Esophagus (tissue), 2 donors: Measurements from ENCODE around the gene COL5A1. TPM values are rescaled to one million over a fixed set of nuclear protein-coding genes. Genes with fewer than 3 reads are reported as not detected.

Experiments used
- H3K27ac ChIP-seq, 2 donors: one replicate each; pipeline ENCODE4 v1.5.1; 2013; ENCODE audit warnings: low read depth in 2 of 2, mild to moderate bottlenecking in 2 of 2, inconsistent platforms in 1 of 2, low read length in 1 of 2, moderate library complexity in 1 of 2
- H3K27me3 ChIP-seq, 2 donors: one replicate each; pipeline ENCODE4 v1.6.1; 2013; ENCODE audit warnings: low read length in 2 of 2, control low read depth in 1 of 2, mild to moderate bottlenecking in 1 of 2; ENCODE audit not compliant: insufficient read depth in 2 of 2, control insufficient read depth in 1 of 2
- H3K36me3 ChIP-seq, 2 donors: one replicate each; pipeline ENCODE4 v1.6.1; 2013; ENCODE audit warnings: low read length in 1 of 2; ENCODE audit not compliant: control insufficient read depth in 2 of 2, insufficient read depth in 2 of 2
- H3K4me1 ChIP-seq, 2 donors: one replicate each; pipeline ENCODE4 v1.6.1; 2013; ENCODE audit warnings: low read length in 1 of 2; ENCODE audit not compliant: control insufficient read depth in 2 of 2, insufficient read depth in 2 of 2
- H3K4me3 ChIP-seq, 2 donors: one replicate each; pipeline ENCODE4 v1.5.1; 2013; ENCODE audit warnings: low read length in 2 of 2, mild to moderate bottlenecking in 2 of 2, low read depth in 1 of 2, moderate library complexity in 1 of 2
- H3K9me3 ChIP-seq, 2 donors: one replicate each; pipeline ENCODE4 v1.6.1; 2013; ENCODE audit warnings: mild to moderate bottlenecking in 2 of 2, low read depth in 1 of 2, low read length in 1 of 2, moderate library complexity in 1 of 2; ENCODE audit not compliant: control insufficient read depth in 2 of 2, insufficient read depth in 1 of 2
- WGBS, 2 donors: extraction: QIAGEN DNeasy Blood & Tissue Kit; methylation state at CpG; one replicate each; pipeline ENCODE4 v1.1.7; 2013; 5-methylcytosine and 5-hydroxymethylcytosine counted together
- polyA plus RNA-seq, 2 donors: library from polyadenylated mRNA; stranded (reverse); fragments of 200-250 nt; gene quantifications; one replicate each; pipeline ENCODE4 v1.2.3, GENCODE V29; 2013
- donor health status: healthy with polysubstance abuse.
- donor health status: Bipolar disorder and iron deficiency.

COL5A1 gene
- polyA plus RNA-seq, 2 donors = 3.5 to 7.6 TPM

DNA sequence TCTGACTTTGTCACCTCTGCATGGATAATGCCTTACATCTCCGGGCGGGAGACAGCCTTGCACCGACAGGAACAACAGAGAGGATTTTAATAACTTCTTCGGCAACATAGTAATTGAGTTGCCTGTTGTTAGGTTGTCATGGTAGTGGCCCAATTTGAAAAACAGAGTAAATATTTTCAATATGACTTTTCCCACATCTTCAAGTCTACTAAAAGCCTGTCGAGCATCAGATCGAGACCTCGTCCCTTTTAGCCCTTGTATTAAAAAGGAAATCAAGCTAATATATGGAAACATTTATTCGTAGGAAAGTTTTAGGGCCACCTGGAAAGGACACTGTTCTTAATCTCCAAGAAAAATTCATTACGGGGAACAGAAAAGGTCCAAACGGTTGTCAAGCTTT is 168.2 kb downstream of the COL5A1 start:
- H3K27ac ChIP-seq = no peak overlapping the region
- WGBS, 2 donors = 80 to 84% methylated on average over 10 of the region's 10 CpGs

DNA sequence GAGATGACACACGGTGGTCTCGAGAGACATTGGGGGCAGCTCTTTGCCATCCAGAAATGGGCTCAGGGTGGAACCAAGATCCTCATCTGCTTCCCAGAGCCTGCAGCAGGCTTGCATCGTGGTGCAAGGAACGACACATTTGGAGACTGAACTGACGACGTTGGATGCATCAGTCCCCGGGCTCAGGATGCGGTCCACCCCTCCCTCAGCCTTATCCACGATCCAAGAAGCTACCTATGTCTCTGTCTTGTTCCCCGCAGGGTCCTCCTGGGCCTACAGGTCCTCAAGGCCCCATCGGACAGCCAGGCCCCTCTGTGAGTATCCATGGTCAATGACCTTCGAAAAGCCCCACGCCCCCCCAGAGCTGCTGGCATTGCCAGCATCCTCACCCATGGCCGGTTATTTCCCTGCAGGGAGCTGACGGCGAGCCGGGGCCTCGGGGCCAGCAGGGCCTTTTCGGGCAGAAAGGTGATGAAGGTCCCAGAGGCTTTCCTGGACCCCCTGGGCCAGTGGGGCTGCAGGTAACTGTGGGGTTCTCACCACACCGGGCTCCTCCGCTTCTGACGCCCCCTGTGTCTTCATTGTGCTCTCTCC is 169.6 kb downstream of the COL5A1 start:
- Histone ChIP-seq H3K4me3 (no peak overlapping the region), H3K27ac (no peak overlapping the region), H3K36me3 (peaks cover 0 to 4% of the 10 kb centered on the region in 2 donors), H3K4me1 (no peaks in the 10 kb centered on the region), H3K9me3 (no peaks in the 10 kb centered on the region), H3K27me3 (no peaks in the 10 kb centered on the region)
- WGBS, 2 donors = 84 to 87% methylated on average over 22 of the region's 22 CpGs

More for the DNA sequence above, 168.2 kb downstream of the COL5A1 start:
- Histone ChIP-seq H3K4me3 (no peak overlapping the region), H3K27me3 (no peaks in the 10 kb centered on the region), H3K4me1 (no peaks in the 10 kb centered on the region), H3K9me3 (no peaks in the 10 kb centered on the region), H3K36me3 (peaks cover 0 to 2% of the 10 kb centered on the region in 2 donors)

DNA sequence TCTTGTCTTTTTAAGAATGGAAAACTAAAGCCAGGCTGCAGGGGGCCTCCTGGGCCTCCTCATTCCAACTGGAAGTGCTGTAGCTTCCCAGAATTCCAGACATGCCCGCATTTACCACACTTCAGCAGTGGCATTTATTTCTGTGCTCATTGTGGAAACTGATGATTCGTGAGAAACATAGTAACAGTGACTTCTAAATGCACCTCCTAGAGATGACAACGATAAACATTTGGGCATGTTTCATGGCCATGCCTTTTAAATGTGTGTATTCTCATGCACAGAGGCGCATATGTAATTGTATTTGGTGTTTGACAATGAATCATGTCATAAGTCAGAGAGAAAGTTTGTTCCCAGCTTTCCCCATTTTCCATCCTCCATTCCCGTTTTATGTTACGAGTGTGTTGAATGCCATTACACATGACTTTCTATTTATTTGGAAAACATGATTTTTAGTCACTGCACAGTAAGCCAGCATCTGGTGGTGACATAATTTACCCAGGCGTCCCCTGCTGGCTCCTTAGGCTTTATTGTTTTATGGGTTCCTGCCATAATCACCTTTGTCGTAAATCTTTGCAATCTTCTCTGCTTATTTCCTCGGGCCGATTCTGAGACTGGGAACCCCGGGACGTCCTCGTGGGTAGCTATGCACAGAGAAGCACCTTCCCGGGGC is 170.2 kb downstream of the COL5A1 start:
- 59 to 74% methylated on average over 14 of the region's 14 CpGs for WGBS, 2 donors
- Histone ChIP-seq H3K27me3 (no peaks in the 10 kb centered on the region), H3K4me3 (no peak overlapping the region), H3K27ac (no peak overlapping the region), H3K9me3 (no peaks in the 10 kb centered on the region), H3K36me3 (peaks cover 0 to 5% of the 10 kb centered on the region in 2 donors), H3K4me1 (no peaks in the 10 kb centered on the region)

DNA sequence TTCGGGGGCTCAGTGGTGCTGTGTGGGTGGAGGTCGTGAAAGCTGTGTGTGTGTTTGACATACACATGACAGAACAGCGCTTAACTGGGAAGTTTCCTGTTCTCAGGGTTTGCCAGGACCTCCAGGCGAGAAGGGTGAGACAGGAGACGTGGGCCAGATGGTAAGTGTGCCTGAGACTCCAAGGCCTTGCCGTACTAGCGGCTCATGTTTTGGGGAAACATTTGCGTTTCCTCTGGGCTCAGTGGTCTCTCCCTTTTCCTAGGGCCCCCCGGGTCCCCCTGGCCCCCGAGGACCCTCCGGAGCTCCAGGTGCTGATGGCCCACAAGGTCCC is 170.7 kb downstream of the COL5A1 start:
- Histone ChIP-seq H3K9me3 (no peaks in the 10 kb centered on the region), H3K36me3 (peaks cover 0 to 7% of the 10 kb centered on the region in 2 donors), H3K4me3 (no peak overlapping the region), H3K4me1 (no peaks in the 10 kb centered on the region), H3K27ac (no peak overlapping the region), H3K27me3 (no peaks in the 10 kb centered on the region)
- WGBS, 2 donors = 66 to 75% methylated on average over 11 of the region's 11 CpGs

DNA sequence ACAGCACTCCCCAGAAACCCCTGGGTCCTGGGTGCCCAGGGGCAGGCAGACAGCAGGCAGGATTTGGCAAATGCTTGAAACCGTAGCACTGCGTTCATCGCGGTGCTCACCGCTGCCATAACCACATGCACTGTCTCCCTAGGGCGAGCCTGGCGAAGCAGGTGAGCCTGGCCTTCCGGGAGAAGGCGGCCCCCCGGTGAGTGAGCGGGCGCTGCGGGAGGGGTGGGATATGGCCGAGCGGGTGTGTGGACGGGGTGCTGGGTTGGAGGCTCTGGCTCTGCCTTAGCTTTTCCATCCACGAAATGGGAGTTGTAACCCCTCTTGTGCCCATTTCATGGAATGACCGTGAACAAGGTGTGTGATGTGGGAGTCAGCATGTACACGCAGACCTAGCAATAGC is 172.2 kb downstream of the COL5A1 start:
- no peaks in the 10 kb centered on the region for H3K9me3 ChIP-seq
- WGBS, 2 donors = 92 to 95% methylated on average over 19 of the region's 19 CpGs
- peaks cover 0 to 15% of the 10 kb centered on the region in 2 donors for H3K36me3 ChIP-seq
- no peak overlapping the region for H3K27ac ChIP-seq
- no peaks in the 10 kb centered on the region for H3K4me1 ChIP-seq
- no peak overlapping the region for H3K4me3 ChIP-seq
- no peaks in the 10 kb centered on the region for H3K27me3 ChIP-seq

DNA sequence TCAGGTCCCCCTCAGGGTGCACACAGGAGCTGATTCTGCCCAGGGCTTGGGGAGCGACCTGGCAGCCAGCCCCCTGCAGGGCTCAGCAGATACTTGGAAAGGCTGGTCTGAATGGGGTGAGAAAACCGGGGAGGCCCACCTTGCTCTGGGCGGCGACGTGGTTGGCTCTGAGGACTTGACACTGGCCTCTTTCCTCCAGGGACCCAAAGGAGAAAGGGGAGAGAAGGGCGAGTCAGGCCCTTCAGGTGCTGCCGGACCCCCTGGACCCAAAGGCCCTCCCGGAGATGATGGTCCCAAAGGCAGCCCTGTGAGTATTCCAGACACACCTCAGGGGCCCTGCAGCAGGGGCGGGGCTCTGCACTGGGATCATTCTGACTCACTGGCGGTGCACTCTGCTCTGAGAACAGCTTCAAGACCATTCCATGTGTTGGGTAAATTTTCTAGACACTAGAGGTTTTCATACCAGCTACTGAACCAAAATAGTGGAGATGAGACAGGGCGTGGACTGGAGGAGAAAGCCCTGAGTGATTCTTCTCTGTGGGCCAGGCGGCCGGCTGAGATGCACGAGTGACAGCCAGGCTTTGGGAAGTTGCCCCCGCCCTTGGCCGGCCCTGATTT is 173.1 kb downstream of the COL5A1 start:
- WGBS, 2 donors = 85 to 86% methylated on average over 16 of the region's 16 CpGs
- Histone ChIP-seq H3K4me1 (no peaks in the 10 kb centered on the region), H3K4me3 (no peak overlapping the region), H3K27me3 (no peaks in the 10 kb centered on the region), H3K9me3 (no peaks in the 10 kb centered on the region), H3K36me3 (peaks cover 0 to 15% of the 10 kb centered on the region in 2 donors), H3K27ac (no peak overlapping the region)

DNA sequence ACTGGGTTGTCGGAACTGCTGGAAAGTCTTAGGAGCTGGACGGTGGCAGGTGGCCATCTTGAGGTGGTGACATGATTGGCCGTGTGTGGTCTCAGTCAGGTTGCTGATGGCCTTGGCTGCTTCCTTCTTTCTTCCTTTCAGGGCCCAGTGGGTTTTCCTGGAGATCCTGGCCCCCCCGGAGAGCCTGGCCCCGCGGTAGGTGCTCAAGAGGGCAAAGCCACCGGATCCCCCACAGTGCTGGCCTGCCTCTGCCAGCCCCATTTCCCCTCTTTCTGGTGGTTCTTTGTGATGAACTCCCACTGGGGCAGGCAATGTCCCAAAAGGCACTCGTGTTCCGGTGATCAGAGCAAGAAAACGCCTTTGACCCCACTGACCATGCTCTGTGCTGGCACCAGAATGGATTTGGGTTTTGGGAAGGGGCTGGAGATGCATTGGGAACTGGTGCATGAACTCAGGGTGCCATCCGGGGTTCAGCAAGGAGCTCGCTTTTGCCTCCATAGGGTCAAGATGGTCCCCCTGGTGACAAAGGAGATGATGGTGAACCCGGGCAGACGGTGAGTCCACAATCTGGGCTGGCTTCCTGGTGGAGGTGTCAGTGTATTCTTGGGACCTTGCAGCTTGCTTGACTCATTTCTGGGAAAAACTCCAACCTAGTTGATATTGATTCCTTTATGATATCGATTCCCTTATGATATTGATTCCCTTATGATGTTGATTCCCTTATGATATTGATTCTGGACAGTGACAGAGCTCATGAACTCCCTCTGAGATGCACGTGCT is 174.0 kb downstream of the COL5A1 start:
- H3K27ac ChIP-seq = no peak overlapping the region
- peaks cover 0 to 20% of the 10 kb centered on the region in 2 donors for H3K36me3 ChIP-seq
- no peaks in the 10 kb centered on the region for H3K9me3 ChIP-seq
- no peak overlapping the region for H3K4me3 ChIP-seq
- WGBS, 2 donors = 80 to 85% methylated on average over 16 of the region's 16 CpGs
- H3K4me1 ChIP-seq = no peaks in the 10 kb centered on the region
- H3K27me3 ChIP-seq = no peaks in the 10 kb centered on the region

DNA sequence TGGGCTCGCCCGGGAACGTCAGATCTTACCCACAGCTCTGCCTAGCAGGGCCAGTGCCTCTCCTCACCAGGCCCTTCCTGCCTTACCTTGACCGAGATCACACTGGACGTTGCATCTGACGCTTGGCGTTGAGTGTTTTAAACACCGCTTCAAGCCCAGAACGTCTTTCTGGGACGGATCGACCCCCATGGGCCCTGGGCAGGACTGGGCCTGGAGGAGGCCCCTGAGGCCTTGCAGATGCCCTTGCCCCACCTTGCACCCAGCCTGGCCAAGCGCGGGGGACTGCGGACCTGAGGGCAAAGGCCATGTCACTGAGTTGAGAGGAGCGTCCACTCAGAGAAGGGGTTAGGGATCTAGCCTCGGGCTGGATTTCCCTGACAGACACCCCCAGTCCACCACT is 174.7 kb downstream of the COL5A1 start:
- H3K4me3 ChIP-seq = no peak overlapping the region
- no peaks in the 10 kb centered on the region for H3K4me1 ChIP-seq
- no peaks in the 10 kb centered on the region for H3K9me3 ChIP-seq
- H3K36me3 ChIP-seq = peaks cover 0 to 25% of the 10 kb centered on the region in 2 donors
- H3K27me3 ChIP-seq = no peaks in the 10 kb centered on the region
- WGBS, 2 donors = 90 to 92% methylated on average over 16 of the region's 16 CpGs
- no peak overlapping the region for H3K27ac ChIP-seq

DNA sequence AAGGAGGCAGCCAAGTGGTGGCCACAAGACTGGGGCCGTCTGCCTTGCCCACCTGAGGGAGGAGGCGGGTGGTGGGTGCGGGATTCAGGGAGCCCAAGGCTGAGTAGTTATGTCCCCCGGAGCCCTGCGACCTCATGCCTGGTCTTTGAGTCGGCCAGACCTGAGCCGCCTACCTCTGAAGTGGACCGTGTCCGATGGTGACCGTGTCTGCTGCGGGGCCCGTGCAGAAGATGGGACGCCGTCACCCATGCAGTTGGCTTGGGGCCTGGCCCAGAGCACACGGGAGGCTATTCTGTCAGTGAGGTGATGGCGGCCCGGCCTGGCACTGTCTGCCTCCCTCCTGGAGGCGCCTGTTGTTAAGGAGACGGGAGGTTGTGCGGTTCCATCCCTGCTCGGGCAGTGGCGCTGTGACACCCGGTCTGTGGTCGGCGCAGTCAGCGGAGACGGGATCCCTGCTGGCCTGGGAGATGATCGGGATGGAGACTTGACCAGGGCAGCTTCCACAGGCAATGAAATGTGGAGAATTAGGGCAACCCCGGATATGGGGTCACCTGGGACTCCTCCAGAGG is 176.5 kb downstream of the COL5A1 start:
- H3K4me1 ChIP-seq = no peaks in the 10 kb centered on the region
- WGBS, 2 donors = 91 to 92% methylated on average over 29 of the region's 29 CpGs
- no peak overlapping the region for H3K4me3 ChIP-seq
- no peaks in the 10 kb centered on the region for H3K9me3 ChIP-seq
- peaks cover 0 to 28% of the 10 kb centered on the region in 2 donors for H3K36me3 ChIP-seq
- no peaks in the 10 kb centered on the region for H3K27me3 ChIP-seq
- no peak overlapping the region for H3K27ac ChIP-seq
